Ascending aorta (tissue), 2 donors: ENCODE results near the gene KLHL22. TPM values are rescaled to one million over a fixed set of nuclear protein-coding genes. Genes with fewer than 3 reads are reported as not detected.

ENCODE experiments used
- DNase-seq, 2 donors: peaks; one replicate each; pipeline ENCODE4 v3.0.0-alpha.2; 2019; ENCODE audit warnings: low spot score in 2 of 2
- H3K27ac ChIP-seq, 2 donors: fragments of 200-600 bp; sonication (generic); one replicate each; pipeline ENCODE4 v1.5.1; 2016 to 2017; ENCODE audit warnings: mild to moderate bottlenecking in 1 of 2
- H3K27me3 ChIP-seq: fragments of 200-600 bp; sonication (generic); one replicate; pipeline ENCODE4 v1.5.1; 2017
- H3K36me3 ChIP-seq, 2 donors: fragments of 200-600 bp; sonication (generic); one replicate each; pipeline ENCODE4 v1.5.1; 2016
- H3K4me1 ChIP-seq, 2 donors: fragments of 200-600 bp; sonication (generic); one replicate each; pipeline ENCODE4 v1.5.1; 2016 to 2017; ENCODE audit warnings: mild to moderate bottlenecking in 1 of 2
- H3K4me3 ChIP-seq, 2 donors: fragments of 200-600 bp; sonication (generic); one replicate each; pipeline ENCODE4 v1.5.1; 2016 to 2017; ENCODE audit warnings: mild to moderate bottlenecking in 1 of 2
- H3K9me3 ChIP-seq, 2 donors: fragments of 200-600 bp; sonication (generic); one replicate each; pipeline ENCODE4 v1.5.1; 2016
- CTCF ChIP-seq, 3 experiments: fragments of 200-600 bp in 2 of 3; fragments of 450-650 bp in 1 of 3; sonication (generic) in 2 of 3; IDR thresholded peaks; one replicate each; pipeline ENCODE4 v1.5.1; 2016 to 2019; ENCODE audit warnings: antibody characterized with exemption in 3 of 3, mild to moderate bottlenecking in 1 of 3, moderate library complexity in 1 of 3
- intact Hi-C: fragments of 100-400 bp; cut with DNase I; formaldehyde crosslinking; loops from one replicate; pipeline ENCODE4 v1.15.1; 2023
- total RNA-seq: library from RNA; depleted of rRNA; stranded (reverse); fragments of >200 nt; gene quantifications from one replicate; pipeline ENCODE4 v1.1.0, GENCODE V29; 2016

Gene KLHL22
- total RNA-seq, 1 donor from 2014 or later = 63.8 TPM

GRCh38 chr22:20433686-20434241 is 61.8 kb downstream of the KLHL22 start:
- no peak for TF ChIP-seq CTCF (IDR thresholded peaks at IDR 0.05)
- no peaks in the 10 kb centered on the region for H3K27me3 ChIP-seq
- peaks cover 13 to 18% of the 10 kb centered on the region in 2 donors for H3K36me3 ChIP-seq
- intact Hi-C loops = loop anchor here (10.0 kb wide), 1 partner anchor 479 kb away; no protein-coding TSS in a partner anchor
- H3K9me3 ChIP-seq = no peaks in the 10 kb centered on the region
- no peak overlapping the region for H3K27ac ChIP-seq
- peaks cover 4 to 20% of the 10 kb centered on the region in 2 donors for H3K4me1 ChIP-seq
- no peak overlapping the region for H3K4me3 ChIP-seq
- no peak for DNase-seq

GRCh38 chr22:20433191-20433590 is 62.4 kb downstream of the KLHL22 start:
- no peak overlapping the region for H3K4me3 ChIP-seq
- no peak for DNase-seq
- H3K4me1 ChIP-seq = peaks cover 3 to 20% of the 10 kb centered on the region in 2 donors
- TF ChIP-seq CTCF (IDR thresholded peaks at IDR 0.05) = no peak
- H3K36me3 ChIP-seq = peaks cover 19 to 24% of the 10 kb centered on the region in 2 donors
- intact Hi-C loops = loop anchor here (10.0 kb wide), 1 partner anchor 478 kb away; no protein-coding TSS in a partner anchor
- no peak overlapping the region for H3K27ac ChIP-seq
- no peaks in the 10 kb centered on the region for H3K27me3 ChIP-seq
- no peaks in the 10 kb centered on the region for H3K9me3 ChIP-seq

GRCh38 chr22:20432244-20432686 is 63.3 kb downstream of the KLHL22 start:
- TF ChIP-seq CTCF (IDR thresholded peaks at IDR 0.05) = no peak
- Histone ChIP-seq H3K27me3 (no peaks in the 10 kb centered on the region), H3K4me3 (no peak overlapping the region), H3K36me3 (peaks cover 26 to 32% of the 10 kb centered on the region in 2 donors), H3K9me3 (no peaks in the 10 kb centered on the region), H3K4me1 (peaks cover 3 to 20% of the 10 kb centered on the region in 2 donors), H3K27ac (no peak overlapping the region)
- intact Hi-C loops = loop anchor here (10.0 kb wide), 1 partner anchor 477 kb away; no protein-coding TSS in a partner anchor
- no peak for DNase-seq

- Histone ChIP-seq H3K27me3 (no peaks in the 10 kb centered on the region), H3K4me3 (peak overlapping the region; percentile 30 to 49), H3K4me1 (peaks cover 3 to 20% of the 10 kb centered on the region in 2 donors), H3K27ac (no peak overlapping the region), H3K9me3 (no peaks in the 10 kb centered on the region), H3K36me3 (peaks cover 27 to 38% of the 10 kb centered on the region in 2 donors)
- no peak for TF ChIP-seq CTCF (IDR thresholded peaks at IDR 0.05)
- intact Hi-C loops = loop anchor here (10.0 kb wide), 1 partner anchor 477 kb away; no protein-coding TSS in a partner anchor
- DNase-seq = peak in 1 of 2 donors; percentile 56
Measured at GRCh38 chr22:20431511-20432192, 63.9 kb downstream of the KLHL22 start.

GRCh38 chr22:20430720-20431510 is 64.7 kb downstream of the KLHL22 start:
- Histone ChIP-seq H3K27me3 (no peaks in the 10 kb centered on the region), H3K9me3 (no peaks in the 10 kb centered on the region), H3K27ac (no peak overlapping the region), H3K4me3 (peak overlapping the region; percentile 30 to 49), H3K36me3 (peaks cover 31 to 46% of the 10 kb centered on the region in 2 donors), H3K4me1 (peaks cover 3 to 19% of the 10 kb centered on the region in 2 donors)
- intact Hi-C loops = loop anchor here (10.0 kb wide), 1 partner anchor 476 kb away; no protein-coding TSS in a partner anchor
- no peak for DNase-seq
- TF ChIP-seq CTCF (IDR thresholded peaks at IDR 0.05) = peak in 2 of 3 experiments; percentile 16 to 25
